GM03348 (cell line): ENCODE measurements around the gene CELF2.

Source experiments
- DNase-seq: peaks from one replicate; pipeline ENCODE4 v3.0.0; 2012; ENCODE audit warnings: low spot score

The CELF2 gene

DNA sequence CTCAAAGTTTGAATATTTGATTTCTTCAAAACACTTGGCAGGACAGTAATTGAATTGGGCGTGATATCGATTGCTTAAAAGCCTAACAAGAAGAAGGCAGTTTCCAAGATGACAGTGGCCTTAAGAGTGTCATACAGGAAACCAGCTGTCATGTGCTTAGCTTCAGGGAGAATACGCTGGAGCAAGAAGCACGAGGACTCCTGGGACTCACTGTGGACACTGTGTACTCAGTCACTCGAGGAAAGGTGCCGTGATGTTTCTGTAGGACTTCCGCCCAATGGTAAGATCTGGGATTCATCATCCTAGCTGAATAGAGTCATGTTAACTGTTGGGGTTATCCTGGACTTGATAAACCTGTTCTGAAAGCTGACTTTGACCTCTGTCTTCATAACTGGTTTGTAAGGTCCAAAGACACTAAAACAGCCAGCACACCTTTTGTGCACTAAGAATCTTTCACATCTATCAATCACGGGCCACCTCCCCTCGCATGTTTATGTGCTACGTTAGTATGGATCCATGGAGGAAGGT, 113.5 kb downstream of the CELF2 start:
- DNase-seq = no peak

DNA sequence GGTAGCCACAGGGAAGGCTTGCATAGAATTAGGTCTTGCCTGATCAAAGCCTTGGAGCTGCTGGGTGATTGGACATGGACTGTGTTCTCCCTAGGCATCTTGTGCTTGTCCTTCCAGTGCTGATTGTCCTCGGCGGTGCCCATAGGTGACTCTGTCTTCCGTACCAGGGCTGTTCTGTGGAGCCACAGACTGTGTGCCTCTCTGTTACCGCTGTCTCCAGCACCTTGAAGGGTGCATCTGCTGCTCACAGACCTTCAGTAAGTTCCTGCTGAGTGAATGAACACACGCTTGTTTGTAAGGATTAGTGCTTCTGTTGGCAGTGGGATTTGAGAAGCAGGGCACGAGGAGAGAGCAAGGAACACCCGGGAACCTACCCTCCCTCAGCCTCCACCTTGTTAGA, 116.7 kb downstream of the CELF2 start:
- no peak for DNase-seq

DNA sequence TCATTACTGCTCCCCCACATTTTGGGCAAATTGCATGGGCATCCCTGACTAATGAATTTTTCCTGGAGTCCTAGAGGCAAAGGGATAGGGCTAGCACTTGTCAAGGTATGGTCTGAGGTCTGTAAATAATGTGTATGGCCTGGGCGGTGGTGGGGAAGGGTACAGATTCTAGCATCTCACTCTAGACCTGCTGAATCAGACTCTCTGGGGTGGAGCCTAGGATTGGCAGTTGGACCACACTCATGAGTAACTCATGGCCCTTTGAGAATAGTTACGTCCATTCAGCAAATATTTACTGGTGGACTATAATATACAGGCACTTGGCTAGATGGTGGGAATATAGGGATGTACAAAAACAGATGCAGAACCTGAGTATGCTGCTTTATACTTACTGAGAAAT, 118.0 kb downstream of the CELF2 start:
- DNase-seq = no peak

DNA sequence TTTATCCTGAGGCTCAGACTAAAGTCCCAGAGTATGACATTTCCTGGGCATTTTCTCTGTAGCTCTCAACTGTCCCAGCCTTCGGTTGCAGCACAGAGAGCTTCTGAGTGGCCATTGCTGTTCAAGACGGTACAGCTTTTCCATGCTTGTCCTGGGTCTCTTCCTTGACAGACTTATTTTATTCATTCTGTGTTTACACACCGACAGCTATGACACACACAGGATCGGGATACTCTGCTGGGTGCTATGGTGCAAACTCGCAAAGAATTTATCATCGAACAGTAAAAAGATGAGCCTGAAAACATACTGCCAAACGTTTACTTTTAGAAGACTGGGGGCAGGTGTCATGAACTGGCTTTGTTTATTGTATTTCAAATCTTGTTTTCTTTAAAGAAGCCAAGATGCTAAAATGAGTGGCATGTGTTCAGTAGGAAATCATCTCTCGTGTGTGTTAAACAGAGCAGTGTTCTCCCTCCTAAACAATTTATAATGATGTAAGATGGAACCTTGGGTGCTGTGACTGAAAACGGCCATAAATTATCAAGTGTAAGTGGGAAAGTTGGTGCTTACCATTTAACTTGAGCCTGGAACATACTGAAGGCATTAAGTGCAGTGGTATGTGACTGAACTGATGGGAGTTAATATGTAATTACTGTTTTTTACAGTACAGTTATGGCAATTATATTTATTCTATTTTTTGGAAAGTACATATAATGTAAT, 120.8 kb downstream of the CELF2 start:
- no peak for DNase-seq

DNA sequence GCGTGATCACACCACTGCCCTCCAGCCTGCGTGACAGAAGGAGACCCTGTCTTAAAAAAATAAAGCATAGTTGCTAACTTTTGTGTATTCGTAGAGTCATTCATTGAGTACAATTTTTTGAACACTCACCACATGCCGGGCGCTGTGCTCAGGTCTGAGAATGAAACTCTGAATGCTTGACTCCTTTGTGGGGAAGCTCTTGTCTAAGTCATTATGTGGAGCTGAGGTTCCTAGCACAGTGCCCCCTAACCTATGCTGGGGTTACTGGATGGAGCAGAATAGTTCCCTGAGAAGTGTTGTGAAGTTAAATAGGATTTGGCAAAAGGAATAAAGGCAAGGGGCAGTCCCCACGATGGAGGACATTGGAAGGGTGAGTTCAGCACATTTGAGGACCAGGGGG, 123.3 kb downstream of the CELF2 start:
- DNase-seq = no peak

DNA sequence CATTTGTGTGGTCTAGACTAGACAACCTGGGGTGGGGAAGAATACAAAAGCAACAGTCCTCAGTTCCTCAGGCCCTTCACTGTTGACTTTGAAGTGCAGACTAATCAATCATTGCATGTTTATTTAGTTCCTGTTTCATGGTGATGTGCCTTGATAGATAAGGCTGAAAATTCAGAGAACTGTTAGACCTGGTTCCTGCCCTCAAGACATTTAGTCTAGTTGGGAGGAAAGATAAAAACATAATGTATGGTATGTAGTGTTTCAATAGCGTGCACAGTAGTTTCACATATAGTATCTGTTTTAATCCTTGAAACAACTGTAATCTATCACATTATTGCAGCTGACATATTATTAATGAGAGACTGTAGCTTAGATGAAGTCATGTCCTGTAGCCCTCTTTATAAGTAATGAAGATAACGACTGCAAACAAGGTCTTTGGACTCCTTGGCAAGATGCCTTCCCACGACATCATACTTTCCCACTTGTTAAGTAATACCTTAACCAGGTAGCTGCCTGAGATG, 124.0 kb downstream of the CELF2 start:
- DNase-seq = no peak

DNA sequence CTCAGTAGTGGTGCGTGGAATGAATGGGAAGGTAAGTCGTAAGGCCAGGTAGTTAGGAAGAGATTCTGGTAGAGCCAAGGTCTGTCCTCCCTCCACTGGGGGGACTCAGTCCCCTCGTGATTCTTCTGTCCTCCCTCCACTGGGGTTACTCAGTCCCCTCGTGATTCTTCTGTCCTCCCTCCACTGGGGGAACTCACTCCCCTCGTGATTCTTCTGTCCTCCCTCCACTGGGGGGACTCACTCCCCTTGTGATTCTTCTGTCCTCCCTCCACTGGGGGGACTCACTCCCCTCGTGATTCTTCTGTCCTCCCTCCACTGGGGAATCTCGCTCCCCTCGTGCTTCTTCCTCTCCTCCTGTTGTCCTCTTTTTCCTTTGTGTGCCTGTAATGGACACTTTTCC, 125.1 kb downstream of the CELF2 start:
- DNase-seq = no peak

DNA sequence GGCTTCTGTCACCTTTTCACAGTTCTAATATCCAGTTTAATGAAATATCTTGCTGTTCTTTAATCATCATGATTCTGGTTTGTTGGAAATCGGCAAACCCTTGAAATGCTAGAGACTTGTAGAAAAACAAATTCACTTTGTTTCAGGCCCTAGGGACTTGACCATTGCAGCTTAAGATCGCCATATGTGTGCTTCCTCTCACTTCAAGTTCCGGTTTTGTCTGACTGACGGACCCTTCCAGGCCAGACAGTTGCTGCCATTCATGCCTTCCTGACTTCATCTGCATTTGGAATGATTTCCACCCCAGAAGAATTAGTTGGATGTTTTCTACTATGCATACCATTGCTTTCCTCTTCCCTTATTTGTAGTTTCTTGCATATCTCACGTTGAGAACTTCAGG, 125.6 kb downstream of the CELF2 start:
- no peak for DNase-seq

DNA sequence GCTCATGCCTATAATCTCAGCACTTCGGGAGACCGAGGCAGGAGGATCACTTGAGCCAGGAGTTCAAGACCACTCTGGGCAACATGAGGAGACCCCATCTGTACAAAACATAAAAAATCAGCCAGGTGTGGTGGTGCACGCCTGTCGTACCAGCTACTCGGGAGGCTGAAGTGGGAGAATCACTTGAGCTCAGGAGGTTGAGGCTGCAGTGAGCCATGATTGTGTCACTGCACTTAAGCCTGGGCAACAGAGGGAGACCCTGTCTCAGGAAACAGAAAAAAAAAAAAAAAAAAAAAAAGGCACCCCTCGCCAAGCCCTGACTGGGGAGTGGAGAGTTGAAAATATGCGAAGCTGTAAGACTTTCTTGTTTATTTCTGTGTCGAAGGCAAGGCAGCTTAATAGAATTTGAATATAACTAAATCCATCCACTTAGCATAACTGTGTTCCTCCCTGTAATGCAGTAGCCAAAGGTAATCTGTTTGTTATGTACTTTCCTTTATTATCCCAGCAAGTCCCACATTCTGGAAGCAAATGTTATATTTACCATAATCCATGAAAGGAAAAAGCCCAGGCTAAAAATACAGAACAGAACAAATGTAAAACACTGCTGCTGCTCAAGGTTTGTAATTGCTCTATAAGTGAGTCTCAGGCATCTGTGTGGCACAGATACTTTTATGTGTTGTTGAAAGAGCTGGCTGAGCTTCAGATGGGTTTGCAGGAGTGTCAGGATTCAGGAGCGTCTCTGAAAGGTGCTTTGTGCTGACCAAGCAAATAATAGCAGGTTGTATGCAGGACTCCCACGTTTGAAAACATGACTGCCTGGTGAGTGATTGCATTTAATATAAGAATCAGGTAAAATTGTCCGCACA, 127.2 kb downstream of the CELF2 start:
- no peak for DNase-seq

DNA sequence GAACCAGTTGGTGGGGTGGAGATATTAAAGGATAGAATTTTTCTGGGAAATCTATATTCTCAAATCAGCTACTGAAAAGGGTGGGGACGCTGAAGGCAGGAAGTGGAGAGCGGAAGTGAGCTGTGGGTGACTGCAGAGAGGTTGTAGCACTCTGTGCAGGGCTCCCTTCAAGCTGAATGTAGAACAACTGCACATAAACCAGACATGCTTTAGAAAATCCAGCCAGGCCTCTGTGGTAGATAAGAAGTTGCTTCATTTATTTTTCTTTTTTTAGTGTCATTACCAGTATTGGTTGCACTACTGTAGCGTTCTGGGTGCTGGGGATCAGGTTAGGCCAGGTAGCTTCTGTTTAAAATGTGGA, 127.8 kb downstream of the CELF2 start:
- DNase-seq = no peak

DNA sequence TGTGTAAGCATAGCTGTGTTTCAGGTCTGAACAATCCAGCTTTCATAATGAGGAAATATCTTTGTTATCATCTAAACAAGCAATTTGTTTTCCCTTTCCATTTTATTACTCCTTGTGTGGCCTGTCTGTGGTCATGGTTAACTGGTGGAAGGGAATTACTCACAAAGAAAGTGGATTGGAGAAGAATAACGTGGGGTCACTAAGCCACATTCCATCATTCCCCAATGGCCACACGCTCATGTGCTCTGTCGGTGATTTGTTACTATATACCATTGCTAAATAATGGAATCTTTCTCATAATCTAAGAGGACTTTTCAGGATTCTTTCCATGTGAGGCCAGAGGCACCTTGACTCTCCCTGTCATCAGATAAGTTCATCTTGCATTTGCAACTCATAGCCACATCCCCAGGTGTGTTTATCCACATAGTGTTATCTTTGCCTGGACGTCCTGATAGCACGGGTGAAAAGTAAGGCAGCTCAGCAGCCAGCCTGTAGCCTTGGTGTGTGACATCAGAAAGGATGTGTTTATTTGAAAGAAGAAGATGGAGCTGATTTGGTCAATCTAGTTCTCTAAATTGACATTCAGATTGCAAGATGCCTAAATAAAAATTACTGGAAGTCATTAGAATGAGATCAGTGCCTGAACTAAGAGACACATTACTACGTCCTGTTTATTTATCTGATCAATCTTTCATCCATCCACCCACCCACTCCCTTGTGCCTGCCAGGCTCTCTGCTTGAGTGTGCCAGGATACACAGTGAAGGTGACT, 128.9 kb downstream of the CELF2 start:
- no peak for DNase-seq

DNA sequence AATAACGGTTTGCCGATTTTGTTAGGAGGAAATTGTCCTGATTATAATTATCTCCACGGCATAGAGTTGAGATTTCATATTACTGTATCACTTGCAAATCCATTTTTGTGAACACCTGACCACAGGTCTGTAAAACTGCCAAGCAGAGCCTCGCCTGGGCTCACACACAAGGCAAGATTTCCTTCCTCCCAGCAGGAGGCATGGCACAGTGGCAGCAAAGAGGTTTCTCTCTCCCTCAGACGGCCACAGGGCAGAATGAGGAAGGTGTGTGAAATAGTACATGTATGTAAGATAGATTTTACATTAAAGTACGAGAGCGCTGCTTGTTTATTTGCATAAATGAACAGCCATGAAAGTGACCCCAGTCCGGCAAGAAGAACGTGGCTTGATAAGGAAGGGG, 130.1 kb downstream of the CELF2 start:
- no peak for DNase-seq

DNA sequence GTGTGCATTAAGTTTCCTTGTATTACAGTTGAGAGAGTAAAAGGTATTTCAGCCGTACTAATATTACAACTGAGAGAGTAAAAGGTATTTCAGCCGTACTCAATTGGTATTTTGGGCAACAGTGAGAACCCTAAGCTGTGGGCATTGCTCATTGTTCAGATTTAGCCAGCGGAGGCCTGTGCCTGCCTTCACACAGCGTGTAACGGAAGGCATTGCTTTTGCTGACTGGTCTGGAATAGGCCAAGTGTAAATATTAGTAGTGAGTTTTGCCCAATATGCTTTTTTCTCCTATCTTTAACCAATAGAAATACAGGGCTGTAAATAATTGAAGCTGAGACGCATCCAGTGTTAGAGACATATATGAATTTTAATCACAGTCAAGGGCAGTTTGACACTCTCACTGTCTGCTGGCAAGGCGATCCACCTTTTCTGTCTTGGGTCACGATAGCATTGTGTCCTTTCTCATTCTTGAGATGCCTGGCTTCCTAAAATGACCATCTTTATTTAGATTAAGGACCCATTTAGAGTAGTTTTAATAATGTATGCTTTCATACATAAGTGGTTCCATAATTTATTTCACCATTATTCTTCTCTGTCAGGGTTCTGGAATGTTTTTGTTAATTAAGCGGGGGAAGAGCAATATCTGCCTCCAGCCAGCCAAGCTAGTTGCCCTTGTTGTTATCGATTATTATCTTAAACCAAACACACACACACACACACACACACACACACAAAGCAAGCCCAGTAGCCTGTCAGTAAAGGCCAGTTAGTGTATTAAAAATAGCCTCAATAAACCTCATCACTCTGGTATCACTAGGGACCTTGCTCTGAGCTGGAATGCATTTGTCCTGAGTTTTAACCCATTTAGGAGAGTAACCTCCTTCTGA, 130.7 kb downstream of the CELF2 start:
- no peak for DNase-seq

DNA sequence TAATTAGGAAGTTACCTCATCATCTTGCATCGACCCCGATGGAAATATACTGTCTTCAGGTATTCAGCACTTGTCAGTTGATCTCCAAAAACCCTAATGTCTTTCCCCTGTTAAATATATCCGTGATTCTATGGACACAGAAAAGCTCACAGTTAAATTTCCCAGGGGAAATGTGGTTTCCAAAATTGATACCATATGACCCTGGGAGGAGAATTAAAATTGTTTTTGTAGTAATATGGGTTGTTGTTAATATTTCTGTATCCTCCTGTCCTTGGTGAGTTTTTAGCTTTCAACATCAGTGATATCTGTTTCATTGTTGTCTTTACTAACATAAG, 132.1 kb downstream of the CELF2 start:
- no peak for DNase-seq

DNA sequence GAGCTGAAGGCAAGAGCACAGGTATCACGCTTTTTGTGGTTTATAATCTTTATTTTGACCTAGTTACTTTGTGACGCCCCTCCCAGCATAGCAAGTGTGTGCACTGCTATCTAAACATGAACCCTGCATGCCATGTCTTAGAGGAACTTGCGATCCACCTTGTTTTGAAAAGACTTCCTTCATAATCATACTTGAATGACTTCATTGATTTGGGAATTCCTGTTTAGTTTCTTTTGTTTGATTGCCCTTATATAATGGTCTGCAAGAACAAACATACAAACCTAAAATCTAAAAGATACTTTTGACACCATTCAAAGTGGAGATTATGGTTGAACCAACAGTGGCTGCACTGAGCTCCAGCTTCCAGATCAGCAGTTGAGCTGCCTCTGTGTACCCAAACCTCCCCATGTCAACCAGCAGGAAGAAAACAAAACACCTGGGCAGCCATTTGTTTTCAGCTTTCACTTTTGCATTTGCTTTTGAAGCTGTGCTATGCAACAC, 132.6 kb downstream of the CELF2 start:
- no peak for DNase-seq

DNA sequence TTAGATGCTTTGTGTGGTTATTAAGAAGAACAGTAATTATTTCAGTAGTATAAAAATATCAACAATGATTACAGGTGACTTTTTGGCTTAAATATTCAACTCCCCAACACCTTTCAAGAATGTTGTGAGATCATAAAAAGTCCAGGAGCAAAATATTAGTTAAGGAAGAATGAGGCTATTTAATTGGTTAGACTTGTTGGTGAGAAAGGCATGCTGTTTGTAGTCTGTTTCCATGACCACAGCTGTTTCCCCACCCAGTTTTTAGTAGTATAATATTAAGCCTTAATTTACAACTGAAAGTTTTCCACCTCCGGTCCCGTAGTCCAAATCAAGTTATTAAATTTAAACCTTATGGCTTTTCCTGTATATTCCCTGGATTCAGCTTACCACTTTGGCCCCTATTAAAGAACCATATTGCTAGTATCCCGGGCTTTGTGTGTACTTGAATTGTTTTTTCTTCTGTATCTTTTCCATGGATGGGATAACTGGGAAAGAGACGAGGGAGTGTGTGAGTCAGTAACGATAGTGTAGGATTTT, 133.3 kb downstream of the CELF2 start:
- no peak for DNase-seq

DNA sequence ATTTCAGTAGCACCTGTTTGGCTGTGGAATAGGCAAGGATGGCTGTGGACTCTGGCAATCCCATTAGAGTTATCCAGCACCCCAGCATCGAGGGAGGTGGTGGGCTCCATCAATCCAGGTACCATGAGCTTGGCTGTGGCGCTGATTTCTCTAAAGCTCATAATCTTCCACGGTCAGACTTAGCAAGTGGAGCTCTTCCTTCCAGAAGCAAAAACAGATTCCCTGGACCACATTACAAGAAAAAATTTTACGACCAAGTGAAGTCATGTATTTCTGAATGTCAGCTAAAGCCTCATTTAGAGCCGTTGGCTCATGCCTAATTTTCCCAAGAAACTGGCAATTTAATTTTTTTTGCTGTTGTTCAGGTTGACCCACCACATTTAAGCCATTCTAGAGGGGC, 135.1 kb downstream of the CELF2 start:
- no peak for DNase-seq

DNA sequence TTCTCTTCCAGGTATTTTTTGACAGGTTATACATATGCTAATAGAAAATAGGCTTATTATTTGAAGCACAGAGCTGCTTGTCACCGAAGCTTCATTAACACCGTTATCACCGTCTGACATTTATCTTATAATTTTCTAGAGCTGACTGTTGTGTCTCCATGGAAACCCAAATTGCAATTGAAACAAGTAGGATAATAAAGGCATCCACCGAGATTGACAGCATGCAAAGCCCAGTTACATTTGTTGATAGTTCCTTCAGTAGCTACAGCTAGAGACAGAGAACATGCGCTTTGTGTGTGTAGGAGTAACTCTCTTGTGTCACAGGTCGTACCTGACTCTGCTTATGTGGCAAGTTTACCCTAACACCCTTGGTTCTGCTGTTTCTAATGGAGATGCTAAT, 135.6 kb downstream of the CELF2 start:
- no peak for DNase-seq

DNA sequence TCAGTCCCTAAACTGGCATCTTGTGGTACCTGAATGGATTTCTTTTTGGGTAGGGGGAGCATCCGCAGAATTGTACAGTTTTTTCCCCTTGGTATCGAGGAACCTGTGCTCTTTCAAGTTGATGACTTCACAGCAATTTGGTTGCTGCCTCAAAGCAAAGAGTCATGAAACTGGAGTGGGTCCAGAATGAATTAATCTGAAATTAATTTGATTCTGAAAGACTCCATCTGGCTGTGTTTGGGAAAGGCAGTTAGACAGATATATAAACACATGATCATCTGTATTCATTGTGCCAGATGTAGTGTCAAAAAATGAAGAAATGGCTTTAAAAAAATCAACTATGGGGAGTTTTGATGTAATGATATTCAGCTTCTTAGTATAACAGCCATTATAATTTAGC, 136.1 kb downstream of the CELF2 start:
- DNase-seq = no peak

DNA sequence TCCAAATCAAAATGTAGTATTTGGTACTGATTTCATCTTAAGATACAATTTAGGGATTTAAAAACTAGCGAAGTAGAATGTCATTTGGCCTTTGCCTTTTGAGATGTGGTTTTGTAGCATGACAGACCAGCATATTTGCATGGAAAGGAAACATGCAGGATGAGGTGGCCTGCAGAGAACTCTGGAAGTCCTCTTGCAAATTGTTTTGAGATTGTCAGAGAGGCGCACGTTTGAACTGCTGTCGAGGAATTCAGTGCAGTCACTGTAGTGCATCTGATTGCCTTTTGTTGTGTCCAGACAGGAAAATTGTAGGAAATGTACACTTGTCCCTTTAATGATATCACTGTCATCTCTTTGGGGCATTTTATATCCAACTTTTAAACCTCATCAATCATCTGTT, 136.7 kb downstream of the CELF2 start:
- no peak for DNase-seq

DNA sequence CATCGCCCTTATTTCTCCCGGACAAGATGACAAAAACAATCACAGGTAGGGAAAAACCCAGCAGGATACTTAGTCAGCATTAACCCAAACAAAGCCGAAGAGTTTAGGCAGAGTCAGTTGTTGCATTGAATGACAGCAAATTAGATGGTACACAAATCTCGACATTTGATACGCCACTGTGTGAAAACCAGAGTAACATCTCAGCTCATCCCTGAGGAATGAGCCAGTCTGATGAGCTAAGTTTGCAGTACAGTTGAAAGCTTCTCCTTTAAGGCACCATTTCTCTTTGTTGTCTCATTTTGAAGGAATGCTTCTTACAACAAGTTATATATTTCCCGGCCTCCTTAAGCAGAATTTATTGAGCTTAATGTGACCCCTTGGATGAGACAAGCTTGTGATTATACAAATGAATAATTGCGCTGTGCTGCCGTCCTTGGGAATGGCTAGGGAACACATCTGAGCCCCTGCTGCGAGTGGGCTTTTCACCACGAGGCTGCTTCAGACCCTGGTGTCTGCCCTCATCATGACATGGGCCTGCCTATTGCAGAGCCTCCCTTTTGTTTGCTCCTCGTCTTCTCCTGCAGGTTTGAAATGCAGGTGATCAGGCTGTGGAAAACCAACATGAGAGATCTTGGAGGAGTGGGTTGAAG, 137.3 kb downstream of the CELF2 start:
- no peak for DNase-seq
